Melanocyte of skin (primary cell): ENCODE results near the gene IFT20. TPM values are rescaled to one million over a fixed set of nuclear protein-coding genes. Genes with fewer than 3 reads are reported as not detected.

Experiments
- total RNA-seq, 2 donors: library from RNA; depleted of rRNA; stranded (reverse); fragments of >200 nt; gene quantifications; 2 replicates each; pipeline ENCODE4 v1.2.3, GENCODE V29; 2012

Gene IFT20, protein sequence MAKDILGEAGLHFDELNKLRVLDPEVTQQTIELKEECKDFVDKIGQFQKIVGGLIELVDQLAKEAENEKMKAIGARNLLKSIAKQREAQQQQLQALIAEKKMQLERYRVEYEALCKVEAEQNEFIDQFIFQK
- total RNA-seq, result 10 to 100 TPM; 12.7 to 16.7 TPM

DNA sequence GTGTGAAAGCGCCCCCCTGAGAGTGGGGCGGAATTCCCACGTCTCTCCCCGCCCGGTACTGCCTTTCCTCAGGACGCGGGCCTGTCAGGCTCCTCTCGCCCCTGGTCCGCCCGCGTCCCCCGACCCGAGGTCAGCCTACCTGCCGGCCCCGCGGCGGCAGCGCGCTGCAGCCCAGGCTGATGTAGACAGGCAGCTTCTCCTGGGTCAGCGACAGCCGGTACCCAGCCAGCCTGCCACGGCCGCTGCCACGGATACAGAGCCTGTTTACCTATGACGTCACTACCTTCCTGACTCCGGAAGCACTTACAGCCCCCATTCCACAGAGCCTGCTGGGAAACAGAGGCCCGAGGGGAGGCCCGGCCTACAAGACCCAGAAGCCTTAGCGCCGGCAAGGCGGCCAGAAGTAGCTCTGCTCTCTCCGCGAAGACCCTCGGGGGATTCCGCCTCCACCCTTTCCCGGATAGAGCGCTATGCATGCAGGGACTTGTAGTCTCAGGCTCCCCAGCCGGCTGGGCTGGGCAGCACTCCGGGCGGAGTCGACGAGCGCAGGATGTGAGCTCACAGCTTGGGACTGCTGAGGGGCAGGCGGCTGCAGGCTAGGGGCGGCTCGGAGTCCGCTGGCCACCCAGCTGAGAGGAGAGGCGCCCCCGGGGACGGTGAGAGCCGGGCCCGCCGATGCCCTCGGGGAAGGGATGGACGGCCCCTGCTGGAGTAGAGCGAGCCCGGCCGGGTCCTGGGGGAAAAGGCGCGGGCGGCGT lies at the start of gene IFT20, which contains the start of gene TNFAIP1:
IFT20 (minus strand) TSS at position 272 of the 758 bp plus-strand sequence. CDS start 3,487 bp downstream, outside the sequence.
TNFAIP1 (plus strand) TSS at position 561 of the 758 bp plus-strand sequence. CDS start 3,761 bp downstream, outside the sequence.

DNA sequence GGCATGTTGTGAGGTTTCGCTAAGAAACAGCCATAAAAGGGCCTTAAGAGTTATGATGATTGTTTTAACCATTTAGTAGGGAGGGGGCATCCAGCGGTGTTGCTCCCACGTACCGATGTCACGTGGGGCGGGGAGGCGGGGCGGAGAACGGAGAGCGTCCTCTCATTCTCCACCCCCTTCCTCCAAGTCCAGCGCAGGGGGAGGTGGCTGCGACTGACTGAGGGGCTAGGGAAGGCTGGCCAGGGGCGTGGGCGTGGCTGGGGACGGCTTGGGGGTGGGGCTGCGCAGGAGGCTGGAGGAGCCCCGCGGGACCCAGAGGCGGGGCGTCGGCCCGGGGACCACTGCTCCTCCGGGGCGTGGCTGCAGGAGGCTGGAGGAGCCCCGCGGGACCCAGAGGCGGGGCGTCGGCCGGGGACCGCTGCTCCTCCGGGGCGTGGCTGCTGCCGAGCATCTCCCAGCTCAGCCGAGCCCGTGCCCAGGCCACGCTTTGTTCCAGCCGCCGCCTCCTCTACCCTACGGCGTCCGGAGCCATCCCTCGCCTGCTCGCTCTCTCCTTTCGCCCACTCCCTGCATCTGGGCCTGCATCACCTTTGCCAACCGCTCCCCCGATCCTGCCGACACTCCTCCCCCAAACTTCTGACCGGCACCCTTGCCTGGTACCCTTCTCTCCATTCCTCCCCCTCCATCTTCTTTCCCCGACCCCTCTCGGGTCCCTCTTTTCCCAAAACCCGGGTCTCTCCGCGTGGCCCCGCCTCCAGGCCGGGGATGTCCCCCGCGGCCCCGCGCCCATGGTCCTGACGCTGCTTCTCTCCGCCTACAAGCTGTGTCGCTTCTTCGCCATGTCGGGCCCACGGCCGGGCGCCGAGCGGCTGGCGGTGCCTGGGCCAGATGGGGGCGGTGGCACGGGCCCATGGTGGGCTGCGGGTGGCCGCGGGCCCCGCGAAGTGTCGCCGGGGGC lies 36.3 kb upstream of the IFT20 start, which contains the start of gene SARM1:
SARM1 (plus strand) TSS at position 450 of the 958 bp plus-strand sequence; CDS start at position 789, 339 bp downstream.

GRCh38 chr17:28370035-28370743 lies 34.9 kb upstream of the IFT20 start, which contains the start of gene VTN:
Gene VTN (minus strand): TSS chr17:28370307. CDS start chr17:28370203, 104 bp downstream.

GRCh38 chr17:28364665-28365363 lies 29.5 kb upstream of the IFT20 start, which contains the start of gene SEBOX:
Gene SEBOX (minus strand): TSS chr17:28365199. CDS start chr17:28365151, 48 bp downstream.

DNA sequence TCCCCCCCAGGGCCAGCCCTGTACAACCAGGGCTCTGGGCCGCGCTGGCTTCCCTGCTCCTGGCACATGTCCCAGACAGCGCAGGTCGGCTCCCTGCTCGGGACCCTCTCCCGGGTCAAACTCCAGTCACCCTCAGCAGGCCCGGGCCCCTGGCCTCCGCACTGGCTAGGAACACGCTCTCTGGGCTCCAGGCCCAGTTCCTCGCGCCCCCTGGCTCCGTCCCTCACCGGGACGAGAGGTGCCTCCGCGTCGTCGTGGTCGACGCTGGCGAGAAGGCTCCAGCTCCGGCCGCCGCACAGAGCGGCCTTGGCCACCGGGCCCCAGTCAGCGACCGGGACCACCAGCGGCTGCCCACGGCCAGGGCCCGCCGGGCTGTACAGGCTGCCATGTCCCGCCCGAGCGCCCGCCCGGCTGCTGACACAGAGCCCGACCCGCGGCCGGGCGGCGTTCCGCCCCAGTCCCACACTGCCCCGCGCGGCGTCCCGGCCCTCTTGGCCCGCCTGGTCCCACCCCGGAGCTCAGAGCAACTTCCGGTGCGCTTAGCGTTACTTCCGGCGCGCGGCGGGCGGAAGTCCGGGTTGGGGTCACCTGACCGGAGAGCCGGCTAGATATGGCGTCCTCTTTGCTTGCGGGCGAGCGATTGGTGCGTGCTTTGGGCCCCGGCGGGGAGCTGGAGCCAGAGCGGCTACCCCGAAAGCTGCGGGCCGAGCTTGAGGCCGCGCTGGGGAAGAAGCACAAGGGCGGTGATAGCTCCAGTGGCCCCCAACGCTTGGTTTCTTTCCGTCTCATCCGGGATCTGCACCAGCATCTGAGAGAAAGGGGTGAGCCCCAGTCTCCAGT lies 22.0 kb upstream of the IFT20 start, which contains the start of gene POLDIP2:
POLDIP2 (minus strand) TSS at position 467 of the 840 bp plus-strand sequence; CDS start at position 388, 79 bp downstream.

DNA sequence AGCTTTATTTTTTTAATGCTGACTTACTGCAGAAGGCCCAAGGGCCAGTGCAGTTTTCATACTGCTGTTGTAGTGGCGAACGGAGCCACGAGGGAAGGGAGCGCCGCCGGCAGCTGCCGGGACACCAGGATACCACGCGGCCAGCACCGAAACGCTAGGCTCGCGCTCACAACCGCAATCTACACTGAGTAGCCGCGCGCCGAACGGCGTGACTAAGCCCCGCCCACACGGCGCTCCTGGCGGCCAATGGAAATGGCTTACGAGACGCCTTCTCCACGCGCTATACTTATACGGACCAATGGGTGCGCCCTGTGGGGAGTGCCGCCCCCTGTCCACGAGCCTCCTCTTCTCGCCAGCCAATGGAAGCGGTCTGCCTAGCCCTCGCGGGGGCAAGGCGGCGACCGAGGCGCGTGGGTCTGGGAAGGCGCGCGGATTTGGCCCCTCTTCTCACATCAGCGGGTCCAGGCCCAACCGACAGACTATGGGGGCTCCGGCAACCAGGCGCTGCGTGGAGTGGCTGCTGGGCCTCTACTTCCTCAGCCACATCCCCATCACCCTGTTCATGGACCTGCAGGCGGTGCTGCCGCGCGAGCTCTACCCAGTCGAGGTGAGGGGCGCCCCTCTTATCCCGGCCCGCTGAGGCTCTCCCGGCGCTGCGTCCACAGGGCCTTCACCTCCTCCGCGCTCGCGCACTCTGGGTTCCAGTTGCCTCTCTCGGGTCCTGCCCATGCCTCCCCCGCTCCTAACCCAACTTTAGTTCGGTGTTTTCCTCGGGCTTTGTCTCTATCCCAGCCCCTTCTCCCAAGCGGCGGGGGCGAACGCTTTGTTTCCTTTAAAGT lies 16.3 kb downstream of the IFT20 start, which contains the start of gene TMEM97:
TMEM97 (plus strand) TSS at position 442 of the 839 bp plus-strand sequence; CDS start at position 482, 40 bp downstream.

Other genes starting within 250 kb of the IFT20 start
- gene TMEM97, start 16.3 kb downstream of the IFT20 start, total RNA-seq, result 10 to 100 TPM; 38.2 to 65.9 TPM
- 10 to 100 TPM; 34.4 to 38.3 TPM for gene TNFAIP1, start 289 bp upstream of the IFT20 start, total RNA-seq
- gene POLDIP2, start 22.1 kb upstream of the IFT20 start, total RNA-seq, result 10 to 100 TPM; 83.6 to 98.6 TPM
- not detected for gene SEBOX, start 29.7 kb upstream of the IFT20 start, total RNA-seq
- under 1 TPM in 1 of 2 donors, not detected in 1; 0.34 TPM for gene VTN, start 34.8 kb upstream of the IFT20 start, total RNA-seq
- 10 to 100 TPM; 13.3 to 17.9 TPM for gene SARM1, start 36.2 kb upstream of the IFT20 start, total RNA-seq
- gene SLC46A1, start 70.7 kb upstream of the IFT20 start, total RNA-seq, result 1 to 10 TPM; 3.7 to 7.6 TPM
- gene SLC13A2, start 138.2 kb upstream of the IFT20 start, total RNA-seq, result not detected
- not detected for gene FOXN1, start 170.9 kb upstream of the IFT20 start, total RNA-seq
- gene UNC119, start 217.2 kb upstream of the IFT20 start, total RNA-seq, result 10 to 100 TPM; 19.3 to 24.0 TPM
- gene PIGS, start 236.1 kb upstream of the IFT20 start, total RNA-seq, result 10 to 100 TPM; 43.7 to 48.3 TPM
- gene ALDOC, start 241.4 kb upstream of the IFT20 start, total RNA-seq, result 10 to 100 TPM; 16.2 to 19.3 TPM